ENCODE measurements around the gene CHST12.

- TF ChIP-seq GATA2 (IDR thresholded peaks at IDR 0.05; ENCODE audit: low read depth, low read length) (no peak), GATA3 (IDR thresholded peaks at IDR 0.05; ENCODE audit: low read depth, low read length) (no peak)
Observed at GRCh38 chr7:2484868-2485267, 81.5 kb downstream of the CHST12 start.

Measured in SH-SY5Y (cell line).